MCF 10A (cell line): ENCODE data around the gene MTREX. TPM values are rescaled to one million over a fixed set of nuclear protein-coding genes. Genes with fewer than 3 reads are reported as not detected.

ENCODE experiments used
- BruUV-seq: library from RNA; stranded (reverse); fragments of 400-500 nt; replicated peaks from 2 replicates; lab custom pipeline; 2021; lab: Mats Ljungman, UMichigan
- CTCF ChIA-PET: fragments of 300-600 bp; sonication (Branson Sonifier 250); formaldehyde crosslinking; extraction: SDS; loops from one replicate; lab custom pipeline; 2021; ENCODE audit warnings: antibody characterized with exemption, inconsistent platforms; lab: Yijun Ruan, JAX
- POLR2A ChIA-PET: fragments of 300-600, 350-650 bp; sonication (Branson Sonifier 250); formaldehyde crosslinking; extraction: SDS; loops from one replicate; lab custom pipeline; 2020; ENCODE audit warnings: antibody characterized with exemption, inconsistent platforms; lab: Yijun Ruan, JAX
- DNase-seq: peaks from one replicate; pipeline ENCODE4 v3.0.0-alpha.2; 2018; ENCODE audit not compliant: unreplicated experiment
- H3K27ac Mint-ChIP-seq: one replicate; pipeline ENCODE4 v1.8.0; 2022; ENCODE audit warnings: mild to moderate bottlenecking, low read depth, mixed read lengths; ENCODE audit not compliant: unreplicated experiment
- H3K27me3 Mint-ChIP-seq: one replicate; pipeline ENCODE4 v1.8.0; 2022; ENCODE audit warnings: mixed read lengths; ENCODE audit not compliant: insufficient read depth, unreplicated experiment
- H3K36me3 Mint-ChIP-seq: one replicate; pipeline ENCODE4 v1.8.0; 2022; ENCODE audit warnings: mild to moderate bottlenecking, moderate library complexity, mixed read lengths; ENCODE audit not compliant: insufficient read depth, unreplicated experiment
- H3K4me1 Mint-ChIP-seq: one replicate; pipeline ENCODE4 v1.8.0; 2022; ENCODE audit warnings: mixed read lengths; ENCODE audit not compliant: insufficient read depth, unreplicated experiment
- H3K4me3 Mint-ChIP-seq: one replicate; pipeline ENCODE4 v1.8.0; 2022; ENCODE audit warnings: mild to moderate bottlenecking, moderate library complexity, mixed read lengths; ENCODE audit not compliant: unreplicated experiment
- H3K9me3 Mint-ChIP-seq: one replicate; pipeline ENCODE4 v1.8.0; 2022; ENCODE audit warnings: mixed read lengths; ENCODE audit not compliant: unreplicated experiment
- CTCF ChIP-seq: fragments of 200-600 bp; IDR thresholded peaks from one replicate; pipeline ENCODE4 v1.8.0; 2022; ENCODE audit warnings: antibody characterized with exemption, mild to moderate bottlenecking; ENCODE audit not compliant: unreplicated experiment
- intact Hi-C: fragments of 100-400 bp; cut with micrococcal nuclease; formaldehyde crosslinking; loops from 2 replicates; pipeline ENCODE4 v1.14.1; 2022
- total RNA-seq: library from RNA; stranded (reverse); gene quantifications from 2 replicates; pipeline ENCODE4 v1.2.3, GENCODE V29; 2022

Gene MTREX
- total RNA-seq, 1 experiment from 2014 or later, result 118 TPM

GRCh38 chr5:55437859-55438206 is 130.0 kb downstream of the MTREX start:
- peaks cover 27% of the 10 kb centered on the region for H3K36me3 Mint-ChIP-seq
- ChIA-PET POLR2A (interaction anchor here (0.7 to 1.9 kb wide), 8 partner anchors 12 to 743 kb away, joined by 3 to 8 read pairs (median 3); no protein-coding TSS in a partner anchor), CTCF (interaction anchor here (0.6 to 0.7 kb wide), 2 partner anchors 20 to 252 kb away, joined by 3 read pairs; no protein-coding TSS in a partner anchor)
- peak overlapping the region; percentile 67 for H3K4me3 Mint-ChIP-seq
- H3K27ac Mint-ChIP-seq, result peak overlapping the region; percentile 99
- no peaks in the 10 kb centered on the region for H3K27me3 Mint-ChIP-seq
- no TSS peak for BruUV-seq
- intact Hi-C loops, result loop anchor here (1.0 kb wide), 1 partner anchor 97 kb away; no protein-coding TSS in a partner anchor
- H3K9me3 Mint-ChIP-seq, result peaks cover 18% of the 10 kb centered on the region
- H3K4me1 Mint-ChIP-seq, result peaks cover 17% of the 10 kb centered on the region
- no peak for TF ChIP-seq CTCF
- DNase-seq, result no peak

GRCh38 chr5:55438998-55439397 is 131.2 kb downstream of the MTREX start:
- H3K4me1 Mint-ChIP-seq, result peaks cover 17% of the 10 kb centered on the region
- H3K27ac Mint-ChIP-seq, result peak overlapping the region; percentile 99
- no TSS peak for BruUV-seq
- no peak overlapping the region for H3K4me3 Mint-ChIP-seq
- intact Hi-C loops, result loop anchor here (1.0 kb wide), 1 partner anchor 96 kb away; no protein-coding TSS in a partner anchor
- TF ChIP-seq CTCF, result no peak
- H3K9me3 Mint-ChIP-seq, result peaks cover 16% of the 10 kb centered on the region
- POLR2A ChIA-PET, result interaction anchor here (0.9 to 1.9 kb wide), 5 partner anchors 13 to 197 kb away, joined by 3 to 8 read pairs (median 3); no protein-coding TSS in a partner anchor
- no peaks in the 10 kb centered on the region for H3K27me3 Mint-ChIP-seq
- peaks cover 18% of the 10 kb centered on the region for H3K36me3 Mint-ChIP-seq
- DNase-seq, result no peak
- CTCF ChIA-PET, result interaction anchor here (1.1 kb wide), 1 partner anchor 198 kb away, joined by 3 read pairs; no protein-coding TSS in a partner anchor

- intact Hi-C loops, result no loop called here
- no peak overlapping the region for H3K4me3 Mint-ChIP-seq
- H3K36me3 Mint-ChIP-seq, result peaks cover 7% of the 10 kb centered on the region
- ChIA-PET CTCF (interaction anchor here (0.6 kb wide), 1 partner anchor 269 kb away, joined by 3 read pairs; no protein-coding TSS in a partner anchor), POLR2A (interaction anchor here (1.1 kb wide), 1 partner anchor 14 kb away, joined by 4 read pairs; no protein-coding TSS in a partner anchor)
- H3K27ac Mint-ChIP-seq, result no peak overlapping the region
- BruUV-seq, result no TSS peak
- peaks cover 17% of the 10 kb centered on the region for H3K4me1 Mint-ChIP-seq
- TF ChIP-seq CTCF, result no peak
- no peaks in the 10 kb centered on the region for H3K27me3 Mint-ChIP-seq
- H3K9me3 Mint-ChIP-seq, result peaks cover 4% of the 10 kb centered on the region
- peak; percentile 45 for DNase-seq
Measured at GRCh38 chr5:55440188-55440646, 132.4 kb downstream of the MTREX start.

- no peak overlapping the region for H3K27ac Mint-ChIP-seq
- TF ChIP-seq CTCF, result no peak
- peaks cover 17% of the 10 kb centered on the region for H3K4me1 Mint-ChIP-seq
- no peak overlapping the region for H3K4me3 Mint-ChIP-seq
- no peaks in the 10 kb centered on the region for H3K27me3 Mint-ChIP-seq
- POLR2A ChIA-PET, result interaction anchor here (0.6 to 1.1 kb wide), 2 partner anchors 251 to 401 kb away, joined by 4 to 9 read pairs; no protein-coding TSS in a partner anchor
- no TSS peak for BruUV-seq
- H3K36me3 Mint-ChIP-seq, result peaks cover 4% of the 10 kb centered on the region
- intact Hi-C loops, result no loop called here
- H3K9me3 Mint-ChIP-seq, result no peaks in the 10 kb centered on the region
- DNase-seq, result no peak
- CTCF ChIA-PET, result no interaction called here
Measured at GRCh38 chr5:55441107-55441771, 133.4 kb downstream of the MTREX start.
